Fibroblast of the aortic adventitia (primary cell): ENCODE measurements around the gene IRX3. TPM values are rescaled to one million over a fixed set of nuclear protein-coding genes. Genes with fewer than 3 reads are reported as not detected.

Experiments used
- DNase-seq: peaks from one replicate; pipeline ENCODE4 v3.0.0-alpha.2; 2010; ENCODE audit warnings: low read depth
- H3K4me3 ChIP-seq: 2 replicates; pipeline ENCODE4 v1.5.1; 2011; ENCODE audit warnings: low read depth, mild to moderate bottlenecking, control low read depth, low read length, moderate library complexity
- total RNA-seq: library from RNA; depleted of rRNA; stranded (reverse); fragments of >200 nt; gene quantifications from 2 replicates; pipeline ENCODE4 v1.2.3, GENCODE V29; 2012; ENCODE audit warnings: low replicate concordance
- TF ChIP-seq, protein P1 (sequence below): IDR thresholded peaks from 2 replicates; pipeline ENCODE4 v1.5.1; 2011; ENCODE audit warnings: mild to moderate bottlenecking, low read length, control low read depth, inconsistent platforms; ENCODE audit not compliant: insufficient read depth

Gene IRX3
- total RNA-seq: 0.09 and 1.8 TPM in 2 replicates

GRCh38 chr16:54286366-54287130 is at the start of gene IRX3:
IRX3 (minus strand) TSS chr16:54286787; CDS start chr16:54286050, 737 bp downstream.
- peak; percentile 87 for DNase-seq
- peak within 1 kb of the TSS; percentile 76 for H3K4me3 ChIP-seq
- TF ChIP-seq, protein P1, sequence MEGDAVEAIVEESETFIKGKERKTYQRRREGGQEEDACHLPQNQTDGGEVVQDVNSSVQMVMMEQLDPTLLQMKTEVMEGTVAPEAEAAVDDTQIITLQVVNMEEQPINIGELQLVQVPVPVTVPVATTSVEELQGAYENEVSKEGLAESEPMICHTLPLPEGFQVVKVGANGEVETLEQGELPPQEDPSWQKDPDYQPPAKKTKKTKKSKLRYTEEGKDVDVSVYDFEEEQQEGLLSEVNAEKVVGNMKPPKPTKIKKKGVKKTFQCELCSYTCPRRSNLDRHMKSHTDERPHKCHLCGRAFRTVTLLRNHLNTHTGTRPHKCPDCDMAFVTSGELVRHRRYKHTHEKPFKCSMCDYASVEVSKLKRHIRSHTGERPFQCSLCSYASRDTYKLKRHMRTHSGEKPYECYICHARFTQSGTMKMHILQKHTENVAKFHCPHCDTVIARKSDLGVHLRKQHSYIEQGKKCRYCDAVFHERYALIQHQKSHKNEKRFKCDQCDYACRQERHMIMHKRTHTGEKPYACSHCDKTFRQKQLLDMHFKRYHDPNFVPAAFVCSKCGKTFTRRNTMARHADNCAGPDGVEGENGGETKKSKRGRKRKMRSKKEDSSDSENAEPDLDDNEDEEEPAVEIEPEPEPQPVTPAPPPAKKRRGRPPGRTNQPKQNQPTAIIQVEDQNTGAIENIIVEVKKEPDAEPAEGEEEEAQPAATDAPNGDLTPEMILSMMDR: no peak

DNA sequence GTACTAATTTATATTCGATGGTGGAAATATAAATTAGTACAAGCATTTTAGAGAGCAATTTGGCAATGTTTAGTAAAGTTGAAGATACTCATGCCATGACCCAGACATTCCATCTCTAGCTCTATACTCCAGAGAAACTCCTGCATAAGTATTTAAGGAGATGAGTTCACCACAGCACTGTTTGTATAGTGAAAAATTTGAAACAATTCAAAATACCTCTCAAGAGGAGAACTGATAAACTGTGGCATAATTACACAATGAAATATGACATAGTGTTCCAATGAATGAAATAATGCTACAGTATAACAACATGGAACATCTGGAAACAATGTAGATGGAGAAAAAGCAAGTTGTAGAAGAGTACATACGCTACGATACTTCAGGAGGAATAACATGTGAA is 48.6 kb upstream of the IRX3 start:
- no peak overlapping the region for H3K4me3 ChIP-seq
- DNase-seq: peak; percentile 33
- TF ChIP-seq, protein P1: no peak

GRCh38 chr16:54334208-54334607 is 47.6 kb upstream of the IRX3 start:
- no peak for DNase-seq
- TF ChIP-seq, protein P1: no peak
- no peak overlapping the region for H3K4me3 ChIP-seq

GRCh38 chr16:54331241-54332002 is 44.8 kb upstream of the IRX3 start:
- no peak for DNase-seq
- H3K4me3 ChIP-seq: no peak overlapping the region
- TF ChIP-seq, protein P1: no peak

GRCh38 chr16:54327609-54328008 is 41.0 kb upstream of the IRX3 start:
- H3K4me3 ChIP-seq: no peak overlapping the region
- TF ChIP-seq, protein P1: no peak
- no peak for DNase-seq

GRCh38 chr16:54326266-54326662 is 39.7 kb upstream of the IRX3 start:
- DNase-seq: peak; percentile 40
- TF ChIP-seq, protein P1: no peak
- no peak overlapping the region for H3K4me3 ChIP-seq
